ENCODE measurements around the gene EFHD2.
"Not testable (repeated sequence)": the region's sequence is repeated elsewhere in the genome, so short reads cannot be mapped to it uniquely, and the experiment has no call there.

EFHD2 gene

DNA sequence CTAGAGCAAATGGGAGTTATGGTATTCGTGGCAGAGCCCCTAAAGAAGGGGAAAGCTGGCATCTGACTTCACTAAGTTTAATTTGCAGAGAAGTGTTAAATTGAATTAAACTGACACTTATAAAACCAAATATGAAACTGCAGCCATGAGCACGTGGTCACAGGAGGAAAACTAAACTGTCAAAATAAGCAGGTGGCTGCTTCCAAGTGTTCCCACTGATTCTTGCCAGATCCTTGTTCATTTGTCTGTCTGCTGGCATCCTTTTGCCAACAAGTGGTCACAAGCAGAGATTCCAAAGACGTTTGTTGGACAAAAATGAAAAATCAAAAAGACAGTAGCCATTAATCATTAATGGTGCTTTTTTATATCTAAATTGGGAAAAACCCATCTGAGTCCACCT, 59.7 kb downstream of the EFHD2 start:
- Histone ChIP-seq H3K9ac (ENCODE audit: low read depth, low read length) (no peak overlapping the region), H3K36me3 (ENCODE audit: control insufficient read depth, insufficient read depth, low read length) (no peaks in the 10 kb centered on the region), H3K27me3 (ENCODE audit: control insufficient read depth, insufficient read depth, low read length) (no peaks in the 10 kb centered on the region), H3K4me1 (ENCODE audit: control insufficient read depth, insufficient read depth, low read length) (no peaks in the 10 kb centered on the region), H3K27ac (ENCODE audit: low read depth, low read length) (no peak overlapping the region), H3K9me3 (ENCODE audit: control insufficient read depth, insufficient read depth, low read length) (no peaks in the 10 kb centered on the region), H3K4me3 (ENCODE audit: low read depth, low read length) (no peak overlapping the region)

DNA sequence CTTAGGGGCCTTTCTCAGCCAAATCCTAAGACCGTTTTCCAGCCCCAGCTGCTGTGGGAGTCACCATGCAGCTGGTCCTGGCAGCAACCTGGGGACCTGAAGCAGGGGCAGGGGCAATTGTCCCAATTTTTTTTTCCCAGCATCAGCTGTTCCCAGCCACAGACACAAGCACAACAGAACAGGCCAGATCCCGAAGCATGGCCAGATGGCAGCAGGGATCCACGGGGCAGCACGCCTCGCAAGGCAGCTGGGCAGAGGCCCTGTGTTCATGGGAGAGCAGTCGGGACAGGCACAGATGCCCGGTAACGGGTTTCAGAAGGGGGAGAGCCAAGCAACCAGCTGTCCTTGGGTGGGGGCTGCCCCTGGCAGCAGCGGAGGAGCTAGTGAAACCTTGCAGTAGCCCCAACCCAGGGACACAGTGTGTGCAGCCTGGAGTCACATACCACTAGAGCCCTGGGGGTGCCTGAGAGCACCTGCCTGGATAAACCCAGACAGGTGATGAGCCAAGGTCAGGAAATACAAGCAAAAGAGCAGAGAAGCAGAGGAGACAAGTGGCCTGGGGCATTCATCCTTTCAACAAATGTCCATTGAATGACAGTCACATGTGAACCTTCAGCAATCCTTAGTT, 60.2 kb downstream of the EFHD2 start:
- H3K4me1 ChIP-seq (ENCODE audit: control insufficient read depth, insufficient read depth, low read length); H3K9ac ChIP-seq (ENCODE audit: low read depth, low read length); H3K9me3 ChIP-seq (ENCODE audit: control insufficient read depth, insufficient read depth, low read length); H3K4me3 ChIP-seq (ENCODE audit: low read depth, low read length); H3K36me3 ChIP-seq (ENCODE audit: control insufficient read depth, insufficient read depth, low read length); H3K27me3 ChIP-seq (ENCODE audit: control insufficient read depth, insufficient read depth, low read length); H3K27ac ChIP-seq (ENCODE audit: low read depth, low read length): not testable (repeated sequence)

DNA sequence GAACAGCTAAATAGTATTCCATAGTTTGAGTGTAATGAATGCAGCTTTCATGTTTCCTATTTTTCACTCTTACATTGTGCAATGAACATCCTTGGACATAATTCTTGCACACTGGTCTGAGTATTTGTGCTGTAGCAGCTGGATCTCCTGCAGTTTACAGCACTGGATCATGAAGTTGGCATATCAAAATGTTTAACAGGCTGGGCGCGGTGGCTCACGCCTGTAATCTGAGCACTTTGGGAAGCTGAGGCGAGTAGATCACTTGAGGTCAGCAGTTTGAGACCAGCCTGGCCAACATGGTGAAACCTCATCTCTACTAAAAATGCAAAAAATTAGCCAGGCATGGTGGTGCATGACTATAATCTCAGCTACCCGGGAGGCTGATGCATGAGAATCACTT, 61.4 kb downstream of the EFHD2 start:
- not testable (repeated sequence) for H3K9me3 ChIP-seq (ENCODE audit: control insufficient read depth, insufficient read depth, low read length); H3K4me3 ChIP-seq (ENCODE audit: low read depth, low read length); H3K4me1 ChIP-seq (ENCODE audit: control insufficient read depth, insufficient read depth, low read length); H3K27me3 ChIP-seq (ENCODE audit: control insufficient read depth, insufficient read depth, low read length); H3K36me3 ChIP-seq (ENCODE audit: control insufficient read depth, insufficient read depth, low read length); H3K9ac ChIP-seq (ENCODE audit: low read depth, low read length); H3K27ac ChIP-seq (ENCODE audit: low read depth, low read length)

DNA sequence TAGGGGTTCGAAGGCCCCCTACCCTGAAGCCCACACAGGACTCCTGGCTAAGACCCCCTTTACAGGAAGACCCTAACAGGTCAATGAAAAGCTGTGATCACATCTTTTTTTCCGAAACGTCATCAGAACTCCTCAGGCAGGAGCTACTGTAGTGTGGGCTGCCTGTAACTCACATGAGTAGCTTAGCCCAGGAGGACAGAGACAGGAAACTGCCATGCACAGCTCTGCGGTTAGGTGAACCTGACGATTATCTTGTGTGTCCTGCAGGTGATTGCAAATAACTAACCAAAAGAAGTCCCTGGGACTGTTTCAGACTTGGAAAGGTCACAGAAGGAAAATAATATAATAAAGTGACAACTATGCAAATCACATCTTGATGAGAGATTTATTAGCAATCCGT, 62.0 kb downstream of the EFHD2 start:
- not testable (repeated sequence) for H3K27me3 ChIP-seq (ENCODE audit: control insufficient read depth, insufficient read depth, low read length); H3K9ac ChIP-seq (ENCODE audit: low read depth, low read length); H3K4me1 ChIP-seq (ENCODE audit: control insufficient read depth, insufficient read depth, low read length); H3K4me3 ChIP-seq (ENCODE audit: low read depth, low read length); H3K36me3 ChIP-seq (ENCODE audit: control insufficient read depth, insufficient read depth, low read length); H3K27ac ChIP-seq (ENCODE audit: low read depth, low read length); H3K9me3 ChIP-seq (ENCODE audit: control insufficient read depth, insufficient read depth, low read length)

DNA sequence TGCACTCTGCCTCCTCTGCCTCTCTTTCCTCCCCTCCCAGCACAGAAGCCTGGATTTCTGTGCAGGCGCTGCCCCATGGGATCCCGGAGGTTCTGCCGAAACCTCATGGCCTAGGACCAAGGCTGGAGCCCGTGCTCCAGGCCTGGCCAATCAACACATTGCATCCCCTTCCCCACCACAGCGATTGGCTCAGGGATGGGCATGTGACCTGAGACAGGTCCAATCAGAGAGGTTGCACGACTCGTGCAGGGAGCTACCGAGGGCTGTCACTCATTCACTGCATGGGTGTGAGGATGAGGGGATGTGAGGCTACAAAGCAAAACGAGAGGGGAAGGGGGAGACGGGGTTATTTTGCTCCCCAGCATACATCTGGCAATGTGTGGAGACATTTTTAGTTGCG, 62.9 kb downstream of the EFHD2 start:
- no peak overlapping the region for H3K9ac ChIP-seq (ENCODE audit: low read depth, low read length)
- H3K36me3 ChIP-seq (ENCODE audit: control insufficient read depth, insufficient read depth, low read length): no peaks in the 10 kb centered on the region
- H3K27ac ChIP-seq (ENCODE audit: low read depth, low read length): no peak overlapping the region
- no peaks in the 10 kb centered on the region for H3K27me3 ChIP-seq (ENCODE audit: control insufficient read depth, insufficient read depth, low read length)
- H3K9me3 ChIP-seq (ENCODE audit: control insufficient read depth, insufficient read depth, low read length): no peaks in the 10 kb centered on the region
- no peak overlapping the region for H3K4me3 ChIP-seq (ENCODE audit: low read depth, low read length)
- no peaks in the 10 kb centered on the region for H3K4me1 ChIP-seq (ENCODE audit: control insufficient read depth, insufficient read depth, low read length)

DNA sequence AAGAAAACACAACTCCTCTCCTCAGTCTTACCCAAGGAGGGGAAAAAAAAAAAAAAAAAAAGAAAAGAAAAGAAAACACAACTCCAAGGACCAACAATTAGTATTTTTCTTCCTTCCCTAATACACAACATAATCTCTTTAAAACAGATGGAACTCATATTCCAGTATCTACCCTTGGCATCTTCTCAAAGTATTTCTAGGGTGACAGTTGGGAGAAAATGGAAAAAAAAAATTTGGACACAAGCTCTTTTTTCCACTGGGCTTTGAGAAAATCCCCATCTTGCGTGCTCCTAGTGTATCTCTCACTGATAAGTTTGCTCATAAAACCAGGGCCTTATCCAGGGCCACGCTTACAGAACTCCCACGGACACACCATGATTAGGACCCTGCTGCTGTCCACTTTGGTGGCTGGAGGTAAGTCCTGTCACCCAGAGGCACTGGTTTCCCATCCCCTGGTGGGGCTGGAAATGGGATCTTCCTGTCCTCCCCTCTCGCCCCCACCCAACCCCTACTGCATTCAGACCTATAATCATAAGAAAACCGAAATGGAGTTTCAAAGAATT, 66.1 kb downstream of the EFHD2 start, which contains the start of gene CELA2B:
TSS of gene CELA2B (plus strand) at position 353 of the 563 bp plus-strand sequence. CDS start at position 375, 22 bp downstream.
- Histone ChIP-seq H3K4me1 (ENCODE audit: control insufficient read depth, insufficient read depth, low read length) (no peaks in the 10 kb centered on the region), H3K27me3 (ENCODE audit: control insufficient read depth, insufficient read depth, low read length) (no peaks in the 10 kb centered on the region), H3K4me3 (ENCODE audit: low read depth, low read length) (no peak within 1 kb of the TSS), H3K9me3 (ENCODE audit: control insufficient read depth, insufficient read depth, low read length) (no peaks in the 10 kb centered on the region), H3K36me3 (ENCODE audit: control insufficient read depth, insufficient read depth, low read length) (no peaks in the 10 kb centered on the region), H3K27ac (ENCODE audit: low read depth, low read length) (no peak within 1 kb of the TSS), H3K9ac (ENCODE audit: low read depth, low read length) (no peak within 1 kb of the TSS)

DNA sequence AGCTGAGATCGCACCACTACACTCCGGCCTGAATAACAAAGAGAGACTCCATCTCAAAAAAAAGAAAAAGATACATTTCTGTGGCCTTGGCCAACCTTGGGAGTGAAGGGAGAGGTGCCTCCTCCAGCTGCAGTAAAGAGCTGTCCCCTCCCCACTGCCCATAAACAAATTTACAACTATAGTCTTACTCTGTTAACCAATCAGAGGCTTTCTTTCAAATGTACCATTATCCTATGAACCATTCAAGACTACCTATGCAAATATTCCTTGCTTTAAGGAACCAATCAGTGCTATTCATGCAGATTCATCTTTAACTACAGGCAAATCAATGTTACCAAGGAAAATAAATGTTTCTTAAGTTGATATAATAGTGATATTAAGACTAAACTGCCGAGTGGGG, 67.2 kb downstream of the EFHD2 start:
- H3K27me3 ChIP-seq (ENCODE audit: control insufficient read depth, insufficient read depth, low read length): no peaks in the 10 kb centered on the region

DNA sequence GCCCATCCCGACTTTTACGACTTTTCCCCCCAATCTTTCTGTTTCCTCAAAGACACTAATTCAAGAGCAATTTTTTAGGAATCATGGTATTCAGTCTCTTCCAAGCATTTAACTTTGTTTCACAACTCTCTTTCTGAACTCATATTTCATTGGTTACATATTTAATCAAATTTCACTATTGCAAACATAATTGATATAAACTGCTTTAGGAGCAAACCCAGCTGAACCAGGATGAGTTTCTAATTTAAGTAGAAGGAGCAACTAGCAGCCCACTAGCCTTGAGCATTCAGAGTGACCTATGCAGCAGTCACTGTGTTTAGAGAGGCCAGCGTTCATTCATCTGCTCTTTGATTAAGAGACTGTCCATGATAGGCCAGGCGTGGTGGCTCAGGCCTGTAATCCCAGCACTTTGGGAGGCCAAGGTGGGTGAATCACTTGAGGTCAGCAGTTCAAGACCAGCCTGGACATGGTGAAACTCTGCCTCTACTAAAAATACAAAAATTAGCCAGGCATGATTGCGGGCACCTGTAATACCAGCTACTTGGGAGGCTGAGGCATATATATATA, 68.0 kb downstream of the EFHD2 start:
- Histone ChIP-seq H3K27ac (ENCODE audit: low read depth, low read length) (no peak overlapping the region), H3K36me3 (ENCODE audit: control insufficient read depth, insufficient read depth, low read length) (no peaks in the 10 kb centered on the region), H3K4me3 (ENCODE audit: low read depth, low read length) (no peak overlapping the region), H3K27me3 (ENCODE audit: control insufficient read depth, insufficient read depth, low read length) (no peaks in the 10 kb centered on the region), H3K9ac (ENCODE audit: low read depth, low read length) (no peak overlapping the region), H3K9me3 (ENCODE audit: control insufficient read depth, insufficient read depth, low read length) (no peaks in the 10 kb centered on the region), H3K4me1 (ENCODE audit: control insufficient read depth, insufficient read depth, low read length) (no peaks in the 10 kb centered on the region)

More for the DNA sequence above, 67.2 kb downstream of the EFHD2 start:
- Histone ChIP-seq H3K9ac (ENCODE audit: low read depth, low read length) (no peak overlapping the region), H3K4me3 (ENCODE audit: low read depth, low read length) (no peak overlapping the region), H3K36me3 (ENCODE audit: control insufficient read depth, insufficient read depth, low read length) (no peaks in the 10 kb centered on the region), H3K9me3 (ENCODE audit: control insufficient read depth, insufficient read depth, low read length) (no peaks in the 10 kb centered on the region), H3K27ac (ENCODE audit: low read depth, low read length) (no peak overlapping the region), H3K4me1 (ENCODE audit: control insufficient read depth, insufficient read depth, low read length) (no peaks in the 10 kb centered on the region)

Data from HUES48 (cell line).